Loucy (cell line): ENCODE measurements around the gene LMO7.

ENCODE experiments used
- CTCF ChIP-seq: fragments of 200-600 bp; sonication (generic); conservative IDR thresholded peaks from 2 replicates; pipeline ENCODE4 v1.5.1; 2014; ENCODE audit warnings: mild to moderate bottlenecking, antibody characterized with exemption, low read length
- EZH2phosphoT487 ChIP-seq: fragments of 200-600 bp; IDR thresholded peaks from 2 replicates; pipeline ENCODE4 v1.6.1; 2018; ENCODE audit warnings: antibody characterized with exemption, mild to moderate bottlenecking, moderate library complexity, borderline replicate concordance

- no peak for TF ChIP-seq CTCF
- no peak for TF ChIP-seq EZH2phosphoT487
These were observed 152.4 kb downstream of the LMO7 start for GRCh38 chr13:75788481-75788981.
